Measurements from ENCODE around the gene FBXL7. TPM values are rescaled to one million over a fixed set of nuclear protein-coding genes. Genes with fewer than 3 reads are reported as not detected.

Gene FBXL7
- total RNA-seq, 4 donors from 2014 or later, result 14.2 to 32.1 (median 24.9) TPM

DNA sequence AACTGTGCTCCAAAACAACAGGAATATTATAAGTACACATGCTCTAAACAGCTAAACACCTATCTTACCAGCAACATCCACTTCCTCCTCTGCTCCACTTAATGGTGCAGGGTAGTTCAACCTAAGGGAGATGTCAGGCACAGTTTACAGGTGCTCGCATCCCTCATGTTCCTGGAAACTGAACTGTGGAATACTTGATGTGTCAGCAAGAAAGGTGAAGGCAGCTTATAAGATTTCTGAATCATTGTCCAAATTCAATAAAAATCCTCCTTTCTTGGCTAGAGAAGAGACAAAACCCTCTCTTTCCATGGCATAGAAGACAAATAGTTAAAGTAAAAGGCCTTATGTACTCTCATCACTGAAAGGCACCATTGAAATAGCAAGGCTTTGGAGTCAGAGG is 272.2 kb downstream of the FBXL7 start:
- no peaks in the 10 kb centered on the region for H3K27me3 ChIP-seq
- ATAC-seq, result no peak
- no peaks in the 10 kb centered on the region for H3K4me1 ChIP-seq
- 100% methylated on average over 1 of the region's 1 CpG for WGBS, 2 donors (ENCODE audit: low coverage in 1 of 2)
- no peak overlapping the region for H3K27ac ChIP-seq
- TF ChIP-seq POLR2AphosphoS5 (IDR thresholded peaks at IDR 0.05) (no peak), EP300 (IDR thresholded peaks at IDR 0.05) (no peak), POLR2A (IDR thresholded peaks at IDR 0.05) (no peak)
- TF ChIP-seq, protein P1, sequence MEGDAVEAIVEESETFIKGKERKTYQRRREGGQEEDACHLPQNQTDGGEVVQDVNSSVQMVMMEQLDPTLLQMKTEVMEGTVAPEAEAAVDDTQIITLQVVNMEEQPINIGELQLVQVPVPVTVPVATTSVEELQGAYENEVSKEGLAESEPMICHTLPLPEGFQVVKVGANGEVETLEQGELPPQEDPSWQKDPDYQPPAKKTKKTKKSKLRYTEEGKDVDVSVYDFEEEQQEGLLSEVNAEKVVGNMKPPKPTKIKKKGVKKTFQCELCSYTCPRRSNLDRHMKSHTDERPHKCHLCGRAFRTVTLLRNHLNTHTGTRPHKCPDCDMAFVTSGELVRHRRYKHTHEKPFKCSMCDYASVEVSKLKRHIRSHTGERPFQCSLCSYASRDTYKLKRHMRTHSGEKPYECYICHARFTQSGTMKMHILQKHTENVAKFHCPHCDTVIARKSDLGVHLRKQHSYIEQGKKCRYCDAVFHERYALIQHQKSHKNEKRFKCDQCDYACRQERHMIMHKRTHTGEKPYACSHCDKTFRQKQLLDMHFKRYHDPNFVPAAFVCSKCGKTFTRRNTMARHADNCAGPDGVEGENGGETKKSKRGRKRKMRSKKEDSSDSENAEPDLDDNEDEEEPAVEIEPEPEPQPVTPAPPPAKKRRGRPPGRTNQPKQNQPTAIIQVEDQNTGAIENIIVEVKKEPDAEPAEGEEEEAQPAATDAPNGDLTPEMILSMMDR (IDR thresholded peaks at IDR 0.05), result no peak
- H3K9me3 ChIP-seq, result no peaks in the 10 kb centered on the region
- H3K4me3 ChIP-seq, result no peak overlapping the region
- H3K36me3 ChIP-seq, result no peaks in the 10 kb centered on the region

DNA sequence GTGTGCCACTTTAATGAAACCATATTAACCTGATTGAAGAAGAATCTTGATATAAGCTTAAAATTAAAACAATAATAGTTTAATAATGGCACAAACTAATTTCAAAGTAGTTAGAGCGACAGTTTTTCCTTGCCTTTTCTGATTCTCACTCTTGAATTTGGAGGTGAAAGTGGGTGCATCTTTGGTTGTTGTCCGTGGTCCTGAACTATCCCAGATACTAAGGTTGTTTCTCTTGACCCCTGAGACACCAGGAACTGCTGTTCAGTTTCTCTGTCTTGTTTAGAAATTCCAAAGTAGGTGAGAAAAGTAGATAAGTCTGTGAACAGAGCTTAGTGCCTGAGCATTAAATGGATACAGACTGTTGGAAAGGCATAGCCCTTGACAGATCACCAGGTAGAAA is 274.7 kb downstream of the FBXL7 start:
- Histone ChIP-seq H3K36me3 (no peaks in the 10 kb centered on the region), H3K27me3 (no peaks in the 10 kb centered on the region), H3K9me3 (no peaks in the 10 kb centered on the region), H3K4me3 (no peak overlapping the region), H3K27ac (no peak overlapping the region), H3K4me1 (no peaks in the 10 kb centered on the region)
- TF ChIP-seq EP300 (IDR thresholded peaks at IDR 0.05) (no peak), POLR2A (IDR thresholded peaks at IDR 0.05) (no peak), POLR2AphosphoS5 (IDR thresholded peaks at IDR 0.05) (no peak)
- TF ChIP-seq, protein P1 (IDR thresholded peaks at IDR 0.05), result no peak
- 75 to 88% methylated on average over 2 of the region's 2 CpGs for WGBS, 2 donors (ENCODE audit: low coverage in 1 of 2)
- ATAC-seq, result no peak

DNA sequence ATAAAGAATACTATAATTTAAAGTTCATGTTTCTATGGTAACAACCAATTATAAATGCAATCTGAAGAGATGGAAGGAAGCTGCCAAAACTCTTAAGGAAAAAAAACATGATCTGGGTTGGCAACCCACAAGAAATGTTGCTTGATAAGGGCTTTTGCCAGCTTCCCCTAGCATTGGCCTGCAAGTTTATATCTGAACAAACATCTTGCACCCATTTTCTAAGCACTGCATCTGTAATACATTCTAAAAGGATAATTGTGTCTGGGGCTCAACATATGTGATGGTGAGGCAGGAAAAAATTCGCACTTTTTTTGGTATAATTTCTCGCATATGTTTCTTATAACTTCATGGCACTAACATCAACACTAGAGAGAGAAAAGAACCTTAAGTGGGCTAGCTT is 276.4 kb downstream of the FBXL7 start:
- no peak for ATAC-seq
- H3K36me3 ChIP-seq, result no peaks in the 10 kb centered on the region
- H3K27ac ChIP-seq, result no peak overlapping the region
- 88 to 89% methylated on average over 2 of the region's 2 CpGs for WGBS, 2 donors (ENCODE audit: low coverage in 1 of 2)
- H3K27me3 ChIP-seq, result no peaks in the 10 kb centered on the region
- TF ChIP-seq POLR2A (IDR thresholded peaks at IDR 0.05) (no peak), EP300 (IDR thresholded peaks at IDR 0.05) (no peak), POLR2AphosphoS5 (IDR thresholded peaks at IDR 0.05) (no peak)
- TF ChIP-seq, protein P1 (IDR thresholded peaks at IDR 0.05), result no peak
- H3K4me3 ChIP-seq, result no peak overlapping the region
- no peaks in the 10 kb centered on the region for H3K9me3 ChIP-seq
- H3K4me1 ChIP-seq, result no peaks in the 10 kb centered on the region

DNA sequence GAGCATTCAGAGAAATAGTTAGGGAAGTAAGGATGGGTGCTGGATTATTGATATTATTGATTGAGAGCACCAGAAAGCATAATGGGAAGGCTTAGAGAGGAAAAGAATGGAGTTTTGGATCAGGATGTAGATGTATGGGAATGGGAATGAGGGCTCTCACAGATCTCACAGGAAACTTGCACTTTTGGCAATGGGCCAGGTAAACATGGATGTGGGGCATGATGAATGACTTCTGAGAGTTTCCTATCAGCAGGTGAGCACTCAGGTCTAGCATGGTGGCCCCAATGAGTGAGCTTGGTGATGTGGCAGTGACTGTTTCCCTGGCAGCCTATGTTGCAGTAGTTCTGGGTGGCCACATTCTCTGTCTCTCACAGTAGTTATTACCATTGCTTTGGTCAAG is 283.8 kb downstream of the FBXL7 start:
- H3K4me1 ChIP-seq, result peaks cover 0 to 9% (median 0%) of the 10 kb centered on the region in 3 donors
- H3K27ac ChIP-seq, result no peak overlapping the region
- no peak for ATAC-seq
- H3K36me3 ChIP-seq, result no peaks in the 10 kb centered on the region
- TF ChIP-seq POLR2A (IDR thresholded peaks at IDR 0.05) (no peak), EP300 (IDR thresholded peaks at IDR 0.05) (no peak), POLR2AphosphoS5 (IDR thresholded peaks at IDR 0.05) (no peak)
- TF ChIP-seq, protein P1 (IDR thresholded peaks at IDR 0.05), result no peak
- H3K4me3 ChIP-seq, result no peak overlapping the region
- H3K27me3 ChIP-seq, result no peaks in the 10 kb centered on the region
- H3K9me3 ChIP-seq, result no peaks in the 10 kb centered on the region

DNA sequence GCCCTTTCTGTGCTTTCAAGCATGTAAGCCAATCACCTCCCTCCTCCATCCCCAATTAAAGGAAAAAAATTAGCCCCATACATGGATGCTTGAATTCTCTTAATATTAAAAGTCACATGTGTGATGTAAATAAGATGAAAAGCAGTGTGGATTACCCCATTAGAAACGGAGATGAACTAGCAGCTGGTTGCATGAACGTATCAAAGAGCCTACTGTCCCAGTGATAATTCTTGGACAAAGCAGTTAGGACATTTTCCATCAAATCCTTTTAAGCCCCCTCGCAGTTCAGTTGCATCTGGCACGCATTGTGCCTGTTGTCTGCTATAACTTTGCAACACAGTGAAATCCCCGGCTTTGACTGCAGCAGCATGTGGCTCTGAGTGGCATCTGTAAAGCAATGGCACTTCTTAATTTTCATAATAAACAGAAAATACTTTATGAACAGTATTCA is 285.6 kb downstream of the FBXL7 start:
- H3K9me3 ChIP-seq, result no peaks in the 10 kb centered on the region
- H3K36me3 ChIP-seq, result no peaks in the 10 kb centered on the region
- ATAC-seq, result no peak
- no peak overlapping the region for H3K27ac ChIP-seq
- no peak overlapping the region for H3K4me3 ChIP-seq
- TF ChIP-seq, protein P1 (IDR thresholded peaks at IDR 0.05), result no peak
- no peak for TF ChIP-seq POLR2A (IDR thresholded peaks at IDR 0.05)
- TF ChIP-seq EP300 (IDR thresholded peaks at IDR 0.05), result no peak
- TF ChIP-seq POLR2AphosphoS5 (IDR thresholded peaks at IDR 0.05), result no peak
- no peaks in the 10 kb centered on the region for H3K27me3 ChIP-seq
- H3K4me1 ChIP-seq, result peaks cover 0 to 15% (median 0%) of the 10 kb centered on the region in 3 donors
- 68 to 80% methylated on average over 1 to 5 of the region's 5 CpGs for WGBS, 2 donors (ENCODE audit: low coverage in 1 of 2)
